SK-N-SH (cell line): ENCODE data around the gene ADGRB2.

Source experiments
- CTCF ChIP-seq: fragments of 200-600 bp; sonication (generic); IDR thresholded peaks from 2 replicates; pipeline ENCODE4 v1.6.1; 2017; ENCODE audit warnings: antibody characterized with exemption, mild to moderate bottlenecking, moderate library complexity
- USF2 ChIP-seq: fragments of 150-350 bp; IDR thresholded peaks from 2 replicates; pipeline ENCODE4 v1.6.1; 2017; ENCODE audit warnings: antibody characterized with exemption, low read length, low read depth, borderline replicate concordance

- TF ChIP-seq USF2: no peak
- no peak for TF ChIP-seq CTCF
Observed at GRCh38 chr1:31776516-31776915, 12.4 kb upstream of the ADGRB2 start.
